ENCODE data around the gene MROH9. TPM values are rescaled to one million over a fixed set of nuclear protein-coding genes. Genes with fewer than 3 reads are reported as not detected.

Gene MROH9
- total RNA-seq, 4 donors from 2014 or later, result 3.9 TPM; not detected in 3

DNA sequence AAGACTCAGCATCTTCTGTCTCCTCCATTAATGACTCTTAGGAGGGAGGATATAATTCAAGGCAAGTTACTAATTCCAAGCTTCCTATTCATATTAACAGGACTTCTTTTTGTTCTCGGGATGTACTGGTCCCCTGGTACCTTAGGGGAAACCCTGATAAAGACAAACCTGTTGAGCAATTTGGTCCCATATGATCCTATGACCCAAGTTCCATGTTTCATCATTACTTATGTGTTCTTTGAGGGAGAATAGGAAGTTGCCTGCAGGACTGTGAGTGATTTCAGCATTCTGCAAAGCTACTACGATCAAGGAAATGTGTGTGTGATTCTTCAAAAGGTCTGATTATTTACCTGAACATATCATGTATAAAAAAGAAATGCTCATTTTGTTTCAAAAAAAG is 149.5 kb downstream of the MROH9 start:
- TF ChIP-seq, protein P1, sequence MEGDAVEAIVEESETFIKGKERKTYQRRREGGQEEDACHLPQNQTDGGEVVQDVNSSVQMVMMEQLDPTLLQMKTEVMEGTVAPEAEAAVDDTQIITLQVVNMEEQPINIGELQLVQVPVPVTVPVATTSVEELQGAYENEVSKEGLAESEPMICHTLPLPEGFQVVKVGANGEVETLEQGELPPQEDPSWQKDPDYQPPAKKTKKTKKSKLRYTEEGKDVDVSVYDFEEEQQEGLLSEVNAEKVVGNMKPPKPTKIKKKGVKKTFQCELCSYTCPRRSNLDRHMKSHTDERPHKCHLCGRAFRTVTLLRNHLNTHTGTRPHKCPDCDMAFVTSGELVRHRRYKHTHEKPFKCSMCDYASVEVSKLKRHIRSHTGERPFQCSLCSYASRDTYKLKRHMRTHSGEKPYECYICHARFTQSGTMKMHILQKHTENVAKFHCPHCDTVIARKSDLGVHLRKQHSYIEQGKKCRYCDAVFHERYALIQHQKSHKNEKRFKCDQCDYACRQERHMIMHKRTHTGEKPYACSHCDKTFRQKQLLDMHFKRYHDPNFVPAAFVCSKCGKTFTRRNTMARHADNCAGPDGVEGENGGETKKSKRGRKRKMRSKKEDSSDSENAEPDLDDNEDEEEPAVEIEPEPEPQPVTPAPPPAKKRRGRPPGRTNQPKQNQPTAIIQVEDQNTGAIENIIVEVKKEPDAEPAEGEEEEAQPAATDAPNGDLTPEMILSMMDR (IDR thresholded peaks at IDR 0.05), result no peak
- TF ChIP-seq POLR2A (IDR thresholded peaks at IDR 0.05) (no peak), EP300 (IDR thresholded peaks at IDR 0.05) (no peak)
- Histone ChIP-seq H3K4me3 (no peak overlapping the region), H3K9me3 (no peaks in the 10 kb centered on the region), H3K27me3 (no peaks in the 10 kb centered on the region), H3K4me1 (peaks cover 0 to 16% (median 5%) of the 10 kb centered on the region in 4 donors), H3K27ac (no peak overlapping the region), H3K36me3 (no peaks in the 10 kb centered on the region)
- no peak for DNase-seq (ENCODE audit: low spot score in 2 of 2)
- 86 to 87% methylated on average over 2 of the region's 2 CpGs for WGBS, 2 donors

DNA sequence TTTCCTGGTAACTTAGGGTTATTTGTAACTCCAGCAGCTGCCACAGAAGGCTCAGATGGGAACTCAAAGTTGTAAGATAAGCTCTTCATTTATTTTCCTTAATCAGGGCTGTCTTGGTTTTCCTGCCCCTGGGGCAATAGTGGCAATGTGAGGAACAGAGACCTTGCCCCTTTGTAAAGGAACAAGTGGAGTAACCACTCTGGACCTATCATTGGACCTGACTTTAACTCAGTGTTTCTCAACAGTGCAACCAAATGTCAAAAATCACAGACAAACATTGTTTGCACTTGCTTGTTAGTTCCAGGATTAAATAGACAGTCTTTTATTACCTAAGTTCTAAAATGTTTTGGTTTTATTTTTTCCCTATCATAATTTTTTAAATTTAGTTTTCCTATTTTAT is 152.6 kb downstream of the MROH9 start:
- no peaks in the 10 kb centered on the region for H3K36me3 ChIP-seq
- no peaks in the 10 kb centered on the region for H3K9me3 ChIP-seq
- TF ChIP-seq, protein P1 (IDR thresholded peaks at IDR 0.05), result no peak
- TF ChIP-seq POLR2A (IDR thresholded peaks at IDR 0.05), result no peak
- TF ChIP-seq EP300 (IDR thresholded peaks at IDR 0.05), result no peak
- H3K4me1 ChIP-seq, result no peaks in the 10 kb centered on the region
- DNase-seq (ENCODE audit: low spot score in 2 of 2), result no peak
- no peaks in the 10 kb centered on the region for H3K27me3 ChIP-seq
- H3K27ac ChIP-seq, result no peak overlapping the region
- no peak overlapping the region for H3K4me3 ChIP-seq

DNA sequence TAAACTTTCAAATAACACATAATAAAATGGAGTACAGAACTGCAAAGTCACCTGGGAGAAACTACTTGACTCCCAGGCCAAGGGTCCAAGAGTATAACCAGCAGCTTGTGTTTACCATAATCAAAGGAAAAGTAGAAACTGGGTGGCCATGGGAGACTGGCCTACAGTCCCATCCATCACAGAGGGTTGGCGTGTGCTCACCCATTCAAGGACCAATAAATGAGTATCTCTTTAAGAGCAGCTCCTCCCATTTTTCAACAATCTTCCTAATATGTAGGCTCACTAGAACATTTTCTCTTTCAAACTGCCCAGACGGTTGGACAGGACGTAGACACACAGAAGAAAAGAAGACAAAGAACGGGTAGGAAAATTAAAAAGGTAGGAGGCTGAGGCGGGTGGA is 155.3 kb downstream of the MROH9 start, which contains the start of gene FMO3:
FMO3 (plus strand) TSS at position 302 of the 400 bp plus-strand sequence. CDS start 1,754 bp downstream, outside the sequence.
- TF ChIP-seq EP300 (IDR thresholded peaks at IDR 0.05) (no peak), POLR2A (IDR thresholded peaks at IDR 0.05) (no peak)
- TF ChIP-seq, protein P1 (IDR thresholded peaks at IDR 0.05), result no peak
- Histone ChIP-seq H3K9me3 (no peaks in the 10 kb centered on the region), H3K36me3 (no peaks in the 10 kb centered on the region), H3K4me3 (no peak within 1 kb of the TSS), H3K27me3 (no peaks in the 10 kb centered on the region), H3K4me1 (no peaks in the 10 kb centered on the region), H3K27ac (no peak within 1 kb of the TSS)
- WGBS, 2 donors, result 80 to 81% methylated on average over 5 of the region's 5 CpGs
- DNase-seq (ENCODE audit: low spot score in 2 of 2), result no peak

DNA sequence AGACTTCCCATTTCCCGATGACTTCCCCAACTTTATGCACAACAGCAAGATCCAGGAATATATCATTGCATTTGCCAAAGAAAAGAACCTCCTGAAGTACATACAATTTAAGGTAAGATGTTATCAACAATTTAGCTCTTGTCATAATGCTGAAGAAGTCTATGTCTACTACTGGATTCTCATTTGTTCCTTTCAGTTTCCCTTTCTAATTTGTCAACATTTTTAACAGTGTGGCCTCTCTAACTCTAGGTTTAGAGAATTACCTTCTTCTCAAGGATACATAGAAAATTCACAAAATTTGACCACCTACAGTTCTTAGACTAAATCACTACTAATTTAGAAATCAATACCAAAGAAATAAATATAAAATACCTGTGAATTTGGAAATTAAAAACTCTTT is 168.5 kb downstream of the MROH9 start:
- 92 to 100% methylated on average over 1 of the region's 1 CpG for WGBS, 2 donors
- Histone ChIP-seq H3K27me3 (no peaks in the 10 kb centered on the region), H3K9me3 (no peaks in the 10 kb centered on the region), H3K4me3 (no peak overlapping the region), H3K4me1 (no peaks in the 10 kb centered on the region), H3K27ac (no peak overlapping the region), H3K36me3 (no peaks in the 10 kb centered on the region)
- TF ChIP-seq, protein P1 (IDR thresholded peaks at IDR 0.05), result no peak
- no peak for TF ChIP-seq EP300 (IDR thresholded peaks at IDR 0.05)
- no peak for TF ChIP-seq POLR2A (IDR thresholded peaks at IDR 0.05)
- DNase-seq (ENCODE audit: low spot score in 2 of 2), result no peak

DNA sequence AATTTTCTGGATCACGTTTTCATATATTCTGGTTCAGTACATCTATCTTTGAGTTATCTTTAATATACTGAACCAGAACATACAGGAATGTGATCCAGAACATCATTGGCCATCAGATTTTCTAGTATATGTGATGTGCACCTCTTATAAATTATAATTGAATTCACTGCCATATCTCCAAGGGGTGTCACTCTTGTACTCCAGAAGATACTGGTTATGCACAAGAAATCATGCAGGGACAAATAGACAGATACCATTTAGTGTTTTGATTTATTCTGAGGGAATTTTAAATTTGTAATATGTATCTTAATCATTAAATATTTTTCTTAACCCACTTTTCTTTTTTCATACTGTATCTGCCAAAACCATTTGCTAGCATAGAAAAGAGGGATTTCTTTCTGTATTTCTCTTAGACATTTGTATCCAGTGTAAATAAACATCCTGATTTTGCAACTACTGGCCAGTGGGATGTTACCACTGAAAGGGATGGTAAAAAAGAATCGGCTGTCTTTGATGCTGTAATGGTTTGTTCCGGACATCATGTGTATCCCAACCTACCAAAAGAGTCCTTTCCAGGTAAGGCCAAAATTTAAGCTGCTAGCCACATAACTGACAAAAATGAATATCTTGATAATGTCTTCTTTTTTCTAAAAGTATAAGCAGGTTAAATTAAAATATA is 172.1 kb downstream of the MROH9 start:
- TF ChIP-seq, protein P1 (IDR thresholded peaks at IDR 0.05), result no peak
- TF ChIP-seq EP300 (IDR thresholded peaks at IDR 0.05) (no peak), POLR2A (IDR thresholded peaks at IDR 0.05) (no peak)
- DNase-seq (ENCODE audit: low spot score in 2 of 2), result no peak

More for the DNA sequence above, 172.1 kb downstream of the MROH9 start:
- peak overlapping the region in 1 of 4 donors; percentile 44 for H3K27ac ChIP-seq
- WGBS, 2 donors, result 53 to 72% methylated on average over 3 of the region's 3 CpGs
- no peaks in the 10 kb centered on the region for H3K36me3 ChIP-seq
- no peaks in the 10 kb centered on the region for H3K9me3 ChIP-seq
- peaks cover 0 to 21% (median 0%) of the 10 kb centered on the region in 4 donors for H3K4me1 ChIP-seq
- H3K4me3 ChIP-seq, result no peak overlapping the region
- no peaks in the 10 kb centered on the region for H3K27me3 ChIP-seq

All from tibial nerve (tissue), 4 donors.